HL-60 (cell line): ENCODE data around the gene NEURL1.

Experiments
- CTCF ChIP-seq: IDR thresholded peaks from one replicate; pipeline ENCODE4 v1.5.1; 2011; ENCODE audit warnings: low read length, control low read depth, inconsistent platforms; ENCODE audit not compliant: insufficient read depth
- GABPA ChIP-seq: IDR thresholded peaks from 2 replicates; pipeline ENCODE4 v1.6.1; 2012; ENCODE audit warnings: low read depth
- POLR2AphosphoS5 ChIP-seq: IDR thresholded peaks from 2 replicates; pipeline ENCODE4 v1.6.1; 2012; ENCODE audit warnings: low read depth
- REST ChIP-seq: IDR thresholded peaks from 2 replicates; pipeline ENCODE4 v1.6.1; 2012; ENCODE audit warnings: low read depth; ENCODE audit not compliant: insufficient replicate concordance

- no peak for TF ChIP-seq CTCF
- no peak for TF ChIP-seq REST
- TF ChIP-seq POLR2AphosphoS5 = no peak
- TF ChIP-seq GABPA = no peak
These were observed 3.8 kb downstream of the NEURL1 start for GRCh38 chr10:103497161-103497915.
